HG03196 (cell line): Measurements from ENCODE around the gene ADGRG6.
"Not testable (repeated sequence)": the region's sequence is repeated elsewhere in the genome, so short reads cannot be mapped to it uniquely, and the experiment has no call there.

Source experiments
- ATAC-seq: cut with Tn5 transposase; IDR thresholded peaks from one replicate; pipeline ENCODE4 v1.9.1; 2021; ENCODE audit not compliant: unreplicated experiment

ADGRG6 gene

GRCh38 chr6:142441716-142442115 lies 139.9 kb downstream of the ADGRG6 start:
- ATAC-seq, result no peak

DNA sequence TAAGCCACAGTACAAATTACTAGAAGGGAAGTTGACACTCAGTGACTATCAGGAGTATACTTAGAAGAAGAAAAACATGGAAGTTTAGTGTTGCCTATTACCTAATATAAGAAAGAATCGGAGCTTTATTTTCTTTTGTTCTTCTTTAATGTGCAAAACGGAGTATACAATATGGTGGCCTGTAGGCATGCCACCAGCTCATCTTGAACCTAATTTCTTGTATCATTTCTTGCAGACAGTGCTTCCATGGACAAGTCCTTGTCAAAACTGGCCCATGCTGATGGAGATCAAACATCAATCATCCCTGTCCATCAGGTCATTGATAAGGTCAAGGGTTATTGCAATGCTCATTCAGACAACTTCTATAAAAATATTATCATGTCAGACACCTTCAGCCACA lies 141.3 kb downstream of the ADGRG6 start:
- ATAC-seq, result no peak

DNA sequence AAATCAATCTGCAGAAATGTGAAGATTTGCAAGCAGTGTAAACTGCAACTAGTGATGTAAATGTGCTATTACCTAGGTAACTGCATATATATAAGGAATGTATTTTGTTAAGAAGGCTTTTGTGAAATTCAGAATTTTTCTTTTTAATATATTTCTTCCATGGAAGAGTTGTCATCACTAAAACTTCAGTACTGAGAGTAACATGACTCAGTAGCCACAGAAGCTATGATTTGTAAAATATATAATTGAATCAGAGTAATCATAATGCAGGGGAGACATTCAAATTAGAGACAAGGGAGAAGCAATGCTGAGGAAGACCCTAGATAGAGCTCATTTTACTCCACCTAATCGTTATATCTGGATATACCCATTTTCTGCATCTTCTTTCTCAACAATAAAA lies 141.7 kb downstream of the ADGRG6 start:
- ATAC-seq, result no peak

GRCh38 chr6:142444376-142444775 lies 142.6 kb downstream of the ADGRG6 start:
- ATAC-seq, result no peak

DNA sequence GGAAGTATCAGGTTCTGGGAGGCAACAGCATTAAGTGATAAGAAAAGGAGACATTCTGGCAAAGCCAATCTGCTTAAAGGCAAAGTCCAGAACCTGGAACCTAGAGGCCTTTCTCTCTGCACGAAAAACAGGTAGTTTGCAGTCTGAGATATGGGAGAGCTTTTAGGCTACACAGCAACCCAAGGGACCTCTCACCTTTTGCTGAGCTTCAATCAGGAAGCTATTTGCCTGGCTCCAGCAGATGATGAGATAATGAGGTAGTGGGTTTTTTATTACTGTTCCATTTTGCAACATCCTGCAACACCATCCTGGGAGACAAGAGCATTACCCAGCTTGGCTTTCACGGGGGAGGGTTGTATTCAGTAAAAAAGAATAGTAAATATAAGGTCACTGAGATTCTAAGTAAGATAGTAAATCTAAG lies 143.1 kb downstream of the ADGRG6 start:
- no peak for ATAC-seq

DNA sequence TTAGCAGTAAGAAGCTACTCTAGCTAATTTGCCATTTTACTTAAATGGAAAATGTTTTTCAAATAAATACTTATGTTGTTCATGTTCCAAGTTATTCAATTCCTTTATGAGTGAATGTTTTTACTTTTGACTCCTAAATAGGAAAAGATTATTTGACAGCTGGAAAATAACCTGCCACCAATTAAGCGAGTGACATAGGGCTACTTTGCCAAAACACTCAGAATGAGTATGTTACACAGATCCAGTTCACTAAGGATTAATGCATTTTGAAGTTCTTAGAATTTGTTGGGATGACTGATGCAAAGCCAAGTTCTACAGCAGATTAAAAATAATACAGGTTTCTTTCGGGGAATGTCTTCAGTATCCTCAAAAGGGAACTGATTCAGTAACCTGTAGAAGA lies 144.4 kb downstream of the ADGRG6 start:
- no peak for ATAC-seq

GRCh38 chr6:142446576-142446975 lies 144.8 kb downstream of the ADGRG6 start:
- ATAC-seq, result no peak

- no peak for ATAC-seq
Observed at GRCh38 chr6:142448091-142448729, 146.4 kb downstream of the ADGRG6 start.

GRCh38 chr6:142450856-142451255 lies 149.0 kb downstream of the ADGRG6 start:
- not testable (repeated sequence) for ATAC-seq

DNA sequence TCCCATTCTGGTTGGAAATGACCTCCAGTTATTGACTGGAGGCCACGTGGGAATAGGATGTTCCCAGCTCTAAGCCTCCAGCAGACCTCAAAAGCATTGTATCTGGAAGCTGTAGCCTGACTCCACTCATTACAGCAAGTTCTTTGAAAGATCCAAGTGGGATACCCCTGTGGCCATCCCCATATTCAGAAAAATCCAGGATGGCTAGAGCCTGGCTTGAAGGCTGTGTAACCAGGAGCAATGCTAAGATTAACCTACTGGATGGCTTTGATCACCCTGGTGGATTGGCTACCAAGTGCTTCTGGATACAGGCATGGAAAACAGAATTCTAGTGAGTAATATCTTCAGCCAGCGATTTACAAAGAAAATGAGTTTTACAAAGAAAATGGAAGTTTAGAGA lies 151.2 kb downstream of the ADGRG6 start:
- ATAC-seq, result no peak

DNA sequence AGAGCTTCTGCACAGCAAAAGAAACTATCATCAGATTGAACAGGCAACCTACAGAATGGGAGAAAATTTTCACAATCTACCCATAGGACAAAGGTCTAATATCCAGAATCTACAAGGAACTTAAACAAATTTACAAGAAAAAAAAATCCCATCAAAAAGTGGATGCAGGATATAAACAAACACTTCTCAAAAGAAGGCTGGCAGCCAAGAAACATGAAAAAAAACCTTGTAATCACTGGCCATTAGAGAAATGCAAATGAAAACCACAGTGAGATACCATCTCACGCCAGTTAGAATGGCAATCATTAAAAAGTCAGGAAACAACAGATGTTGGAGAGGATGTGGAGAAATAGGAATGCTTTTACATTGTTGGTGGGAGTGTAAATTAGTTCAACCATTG lies 152.4 kb downstream of the ADGRG6 start:
- not testable (repeated sequence) for ATAC-seq

DNA sequence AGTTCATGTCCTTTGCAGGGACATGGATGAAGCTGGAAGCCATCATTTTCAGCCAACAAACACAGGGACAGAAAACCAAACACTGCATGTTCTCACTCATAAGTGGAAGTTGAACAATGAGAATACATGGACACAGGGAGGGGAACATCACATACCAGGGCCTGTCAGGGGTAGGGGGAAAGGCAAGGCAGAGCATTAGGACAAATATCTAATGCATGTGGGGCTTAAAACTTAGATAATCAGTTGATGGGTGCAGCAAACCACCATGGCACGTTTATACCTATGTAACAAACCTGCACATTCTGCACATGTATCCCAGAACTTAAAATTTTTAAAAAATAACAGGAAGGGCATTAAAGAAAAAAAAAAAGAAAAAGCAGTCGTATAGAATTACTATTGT lies 153.0 kb downstream of the ADGRG6 start:
- not testable (repeated sequence) for ATAC-seq

GRCh38 chr6:142455957-142456589 lies 154.3 kb downstream of the ADGRG6 start:
- no peak for ATAC-seq

- no peak for ATAC-seq
Observed at GRCh38 chr6:142457638-142458406, 156.0 kb downstream of the ADGRG6 start.

GRCh38 chr6:142458836-142459235 lies 157.0 kb downstream of the ADGRG6 start:
- no peak for ATAC-seq

- no peak for ATAC-seq
Observed at GRCh38 chr6:142459271-142459670, 157.5 kb downstream of the ADGRG6 start.

DNA sequence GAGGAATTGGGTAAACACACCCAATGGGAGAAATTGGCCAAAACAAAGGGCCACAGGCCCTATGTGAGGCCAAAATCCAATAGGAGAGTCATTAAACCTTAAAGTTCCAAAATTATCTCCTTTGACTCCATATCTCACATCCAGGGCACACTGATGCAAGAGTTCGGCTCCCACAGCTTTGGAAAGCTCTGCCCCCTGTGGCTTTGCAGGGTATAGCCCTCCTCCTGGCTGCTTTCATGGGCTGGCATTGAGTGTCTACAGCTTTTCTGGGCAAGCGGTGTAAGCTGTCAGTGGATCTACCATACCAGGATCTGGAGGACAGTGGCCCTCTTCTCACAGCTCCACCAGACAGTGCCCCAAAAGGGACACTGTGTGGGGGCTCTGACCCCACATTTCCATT lies 160.5 kb downstream of the ADGRG6 start:
- ATAC-seq, result no peak

GRCh38 chr6:142463988-142464387 lies 162.2 kb downstream of the ADGRG6 start:
- ATAC-seq, result no peak

GRCh38 chr6:142469220-142469619 lies 167.4 kb downstream of the ADGRG6 start:
- no peak for ATAC-seq

DNA sequence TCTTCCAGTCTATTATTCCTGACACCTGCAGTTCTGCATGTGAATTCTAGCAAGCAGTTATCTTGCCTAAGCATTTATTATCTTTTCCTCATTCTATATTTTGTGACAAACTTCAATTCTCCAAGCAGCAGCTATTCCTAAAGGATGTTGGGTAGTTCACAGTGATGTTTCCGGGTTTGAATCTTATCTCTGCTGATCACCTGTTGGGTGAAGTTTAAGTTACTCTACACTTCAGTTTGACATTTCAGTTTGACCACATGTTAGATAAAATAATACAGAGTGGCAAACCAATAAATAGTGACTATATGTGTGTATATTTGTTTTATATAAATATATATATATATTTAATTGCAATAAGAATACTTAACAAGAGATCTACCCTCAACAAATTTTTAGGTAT lies 168.6 kb downstream of the ADGRG6 start:
- no peak for ATAC-seq

GRCh38 chr6:142474531-142475289 lies 172.9 kb downstream of the ADGRG6 start:
- ATAC-seq, result peak; percentile 79
